Skeletal muscle tissue (tissue), 4 donors: ENCODE data around the gene ZNF783. TPM values are rescaled to one million over a fixed set of nuclear protein-coding genes. Genes with fewer than 3 reads are reported as not detected.

ENCODE experiments used
- H3K27ac ChIP-seq: one replicate; pipeline ENCODE4 v1.7.0; 2013; ENCODE audit warnings: mild to moderate bottlenecking, low read depth, low read length, inconsistent platforms
- H3K27me3 ChIP-seq, 3 donors: one replicate each; pipeline ENCODE4 v1.7.0; 2013; ENCODE audit warnings: low read length in 3 of 3; ENCODE audit not compliant: control insufficient read depth in 3 of 3, insufficient read depth in 3 of 3
- H3K36me3 ChIP-seq, 3 donors: one replicate each; pipeline ENCODE4 v1.7.0; 2013; ENCODE audit warnings: low read length in 3 of 3; ENCODE audit not compliant: control insufficient read depth in 3 of 3, insufficient read depth in 3 of 3
- H3K4me1 ChIP-seq, 3 donors: one replicate each; pipeline ENCODE4 v1.7.0; 2013; ENCODE audit warnings: low read length in 3 of 3, mild to moderate bottlenecking in 3 of 3; ENCODE audit not compliant: control insufficient read depth in 3 of 3, insufficient read depth in 3 of 3
- H3K4me3 ChIP-seq, 3 donors: one replicate each; pipeline ENCODE4 v1.7.0; 2013; ENCODE audit warnings: low read length in 3 of 3
- H3K9ac ChIP-seq, 3 donors: one replicate each; pipeline ENCODE4 v1.7.0; 2013; ENCODE audit warnings: low read length in 3 of 3, mild to moderate bottlenecking in 3 of 3, moderate library complexity in 2 of 3, low read depth in 1 of 3
- H3K9me3 ChIP-seq, 3 donors: one replicate each; pipeline ENCODE4 v1.7.0; 2013; ENCODE audit warnings: low read length in 3 of 3; ENCODE audit not compliant: control insufficient read depth in 3 of 3
- total RNA-seq: library from RNA; depleted of rRNA; stranded (reverse); fragments of >200 nt; gene quantifications from one replicate; pipeline ENCODE4 v1.2.3, GENCODE V29; 2014
- donor health status: Osteomylitis.

The ZNF783 gene
- total RNA-seq, 1 donor from 2014 or later = 8.9 TPM

GRCh38 chr7:149294634-149295480, 32.9 kb downstream of the ZNF783 start:
- peaks cover 0 to 4% (median 0%) of the 10 kb centered on the region in 3 donors for H3K9me3 ChIP-seq
- no peak overlapping the region for H3K9ac ChIP-seq
- no peaks in the 10 kb centered on the region for H3K4me1 ChIP-seq
- no peak overlapping the region for H3K4me3 ChIP-seq
- H3K27me3 ChIP-seq = no peaks in the 10 kb centered on the region
- H3K36me3 ChIP-seq = peaks cover 21 to 39% (median 32%) of the 10 kb centered on the region in 3 donors
- H3K27ac ChIP-seq = no peak overlapping the region

GRCh38 chr7:149295481-149295850, 33.5 kb downstream of the ZNF783 start:
- no peak overlapping the region for H3K27ac ChIP-seq
- H3K36me3 ChIP-seq = peaks cover 21 to 35% (median 28%) of the 10 kb centered on the region in 3 donors
- no peaks in the 10 kb centered on the region for H3K4me1 ChIP-seq
- no peaks in the 10 kb centered on the region for H3K27me3 ChIP-seq
- H3K4me3 ChIP-seq = no peak overlapping the region
- peaks cover 0 to 4% (median 0%) of the 10 kb centered on the region in 3 donors for H3K9me3 ChIP-seq
- H3K9ac ChIP-seq = no peak overlapping the region

DNA sequence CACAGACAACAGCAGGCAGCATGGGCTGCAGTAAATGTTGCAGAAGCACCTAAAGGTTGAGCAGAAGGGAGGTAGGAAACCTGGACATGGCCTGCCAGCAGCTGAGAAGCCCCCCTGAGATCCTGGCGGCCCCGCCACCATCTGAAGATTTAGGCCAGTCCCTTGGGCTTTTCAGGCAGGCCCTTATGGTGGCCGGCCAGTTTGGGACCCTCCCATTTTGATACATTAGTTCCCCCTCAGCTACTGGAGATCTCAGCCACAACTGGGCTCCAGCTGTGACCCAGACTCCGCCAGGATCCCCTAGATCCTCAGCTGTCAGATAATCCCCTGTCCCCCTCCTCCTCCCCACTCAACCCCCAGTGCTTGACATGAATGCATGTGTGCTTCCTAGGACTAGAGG, 34.4 kb downstream of the ZNF783 start:
- peaks cover 21 to 35% (median 28%) of the 10 kb centered on the region in 3 donors for H3K36me3 ChIP-seq
- H3K4me1 ChIP-seq = no peaks in the 10 kb centered on the region
- no peak overlapping the region for H3K27ac ChIP-seq
- peaks cover 0 to 4% (median 0%) of the 10 kb centered on the region in 3 donors for H3K9me3 ChIP-seq
- no peak overlapping the region for H3K4me3 ChIP-seq
- H3K9ac ChIP-seq = no peak overlapping the region
- no peaks in the 10 kb centered on the region for H3K27me3 ChIP-seq

GRCh38 chr7:149297034-149297755, 35.2 kb downstream of the ZNF783 start:
- Histone ChIP-seq H3K9ac (no peak overlapping the region), H3K36me3 (peaks cover 17 to 31% (median 24%) of the 10 kb centered on the region in 3 donors), H3K27ac (no peak overlapping the region), H3K4me1 (no peaks in the 10 kb centered on the region), H3K27me3 (no peaks in the 10 kb centered on the region), H3K4me3 (no peak overlapping the region), H3K9me3 (peaks cover 0 to 4% (median 0%) of the 10 kb centered on the region in 3 donors)

DNA sequence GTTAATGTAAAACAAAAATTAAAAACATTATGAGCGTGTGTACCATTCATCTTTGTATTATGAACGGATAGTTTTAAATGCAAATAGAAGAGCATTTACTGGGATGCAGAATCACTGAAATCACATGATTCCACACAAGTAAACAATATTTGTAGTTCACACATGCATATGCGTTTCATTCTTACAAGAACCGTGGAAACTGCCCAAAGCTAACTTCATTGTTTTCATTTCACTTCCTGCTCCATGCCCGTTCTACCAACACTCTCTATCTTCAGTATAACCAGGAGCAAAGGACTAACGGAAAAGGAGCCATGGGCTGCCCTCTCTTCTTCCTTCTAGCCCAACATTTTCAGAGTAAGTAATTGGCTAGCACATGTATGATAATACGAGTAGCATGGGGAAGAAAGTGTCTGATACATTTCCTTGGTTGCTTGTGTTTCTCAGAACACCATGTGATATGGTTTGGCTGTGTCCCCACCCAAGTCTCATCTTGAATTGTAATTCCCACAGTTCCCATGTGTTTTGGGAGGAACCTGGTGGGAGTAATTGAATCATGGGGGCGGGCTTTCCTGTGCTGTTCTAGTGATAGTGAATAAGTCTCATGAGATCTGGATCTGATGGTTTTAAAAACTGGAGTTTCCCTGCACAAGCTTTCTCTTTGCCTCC, 38.8 kb downstream of the ZNF783 start:
- H3K36me3 ChIP-seq = peaks cover 0 to 5% (median 2%) of the 10 kb centered on the region in 3 donors
- no peaks in the 10 kb centered on the region for H3K27me3 ChIP-seq
- no peak overlapping the region for H3K9ac ChIP-seq
- H3K4me1 ChIP-seq = no peaks in the 10 kb centered on the region
- H3K4me3 ChIP-seq = no peak overlapping the region
- H3K27ac ChIP-seq = no peak overlapping the region
- peaks cover 0 to 4% (median 0%) of the 10 kb centered on the region in 3 donors for H3K9me3 ChIP-seq

GRCh38 chr7:149302222-149302621, 40.2 kb downstream of the ZNF783 start:
- no peak overlapping the region for H3K4me3 ChIP-seq
- H3K9me3 ChIP-seq = peaks cover 0 to 4% (median 0%) of the 10 kb centered on the region in 3 donors
- H3K27ac ChIP-seq = no peak overlapping the region
- no peaks in the 10 kb centered on the region for H3K27me3 ChIP-seq
- peaks cover 0 to 2% (median 0%) of the 10 kb centered on the region in 3 donors for H3K36me3 ChIP-seq
- no peak overlapping the region for H3K9ac ChIP-seq
- no peaks in the 10 kb centered on the region for H3K4me1 ChIP-seq

GRCh38 chr7:149302865-149303264, 40.9 kb downstream of the ZNF783 start:
- H3K36me3 ChIP-seq = peaks cover 0 to 2% (median 0%) of the 10 kb centered on the region in 3 donors
- no peak overlapping the region for H3K27ac ChIP-seq
- H3K9ac ChIP-seq = no peak overlapping the region
- H3K4me1 ChIP-seq = no peaks in the 10 kb centered on the region
- H3K27me3 ChIP-seq = no peaks in the 10 kb centered on the region
- H3K9me3 ChIP-seq = peaks cover 0 to 4% (median 0%) of the 10 kb centered on the region in 3 donors
- no peak overlapping the region for H3K4me3 ChIP-seq

DNA sequence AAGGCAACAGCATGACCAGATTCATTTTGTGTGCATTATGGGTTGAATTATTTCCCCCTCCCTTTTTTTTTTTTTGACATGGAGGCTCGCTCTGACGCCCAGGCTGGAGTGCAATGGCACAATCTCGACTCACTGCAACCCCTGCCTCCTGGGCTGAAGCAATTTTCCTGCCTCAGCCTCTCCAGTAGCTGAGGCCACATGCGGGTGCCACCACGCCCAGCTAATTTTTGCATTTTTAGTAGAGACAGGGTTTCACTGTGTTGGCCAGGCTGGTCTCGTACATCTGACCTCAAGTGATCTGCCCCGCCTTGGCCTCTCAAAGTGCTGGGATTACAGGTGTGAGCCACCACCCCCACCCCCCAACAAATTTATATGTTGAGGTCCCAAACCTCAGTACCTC, 42.0 kb downstream of the ZNF783 start:
- H3K4me1 ChIP-seq = no peaks in the 10 kb centered on the region
- no peak overlapping the region for H3K4me3 ChIP-seq
- H3K27ac ChIP-seq = no peak overlapping the region
- H3K9me3 ChIP-seq = no peaks in the 10 kb centered on the region
- no peak overlapping the region for H3K9ac ChIP-seq
- H3K36me3 ChIP-seq = no peaks in the 10 kb centered on the region
- no peaks in the 10 kb centered on the region for H3K27me3 ChIP-seq

DNA sequence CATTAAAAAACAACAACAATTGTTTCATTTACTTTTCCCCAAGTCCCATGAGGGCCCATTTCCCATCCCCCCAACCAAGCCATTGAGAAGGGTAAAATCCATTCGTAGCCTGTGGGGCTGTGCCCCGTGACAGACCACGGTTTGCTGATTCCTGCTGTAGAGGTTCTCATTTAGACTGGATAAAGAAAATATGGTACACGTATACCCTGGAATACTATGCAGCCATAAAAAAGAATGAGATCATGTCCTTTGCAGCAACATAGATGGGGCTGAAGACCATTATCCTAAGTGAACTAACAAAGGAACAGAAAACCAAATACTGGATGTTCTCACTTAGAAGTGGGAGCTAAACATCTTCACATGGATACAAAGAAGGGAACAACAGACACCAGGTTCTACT, 44.9 kb downstream of the ZNF783 start:
- Histone ChIP-seq H3K9me3 (no peaks in the 10 kb centered on the region), H3K27ac (no peak overlapping the region), H3K36me3 (no peaks in the 10 kb centered on the region), H3K4me1 (no peaks in the 10 kb centered on the region), H3K27me3 (no peaks in the 10 kb centered on the region), H3K9ac (no peak overlapping the region), H3K4me3 (no peak overlapping the region)
